Measurements from ENCODE around the gene TFE3.

TFE3 gene

DNA sequence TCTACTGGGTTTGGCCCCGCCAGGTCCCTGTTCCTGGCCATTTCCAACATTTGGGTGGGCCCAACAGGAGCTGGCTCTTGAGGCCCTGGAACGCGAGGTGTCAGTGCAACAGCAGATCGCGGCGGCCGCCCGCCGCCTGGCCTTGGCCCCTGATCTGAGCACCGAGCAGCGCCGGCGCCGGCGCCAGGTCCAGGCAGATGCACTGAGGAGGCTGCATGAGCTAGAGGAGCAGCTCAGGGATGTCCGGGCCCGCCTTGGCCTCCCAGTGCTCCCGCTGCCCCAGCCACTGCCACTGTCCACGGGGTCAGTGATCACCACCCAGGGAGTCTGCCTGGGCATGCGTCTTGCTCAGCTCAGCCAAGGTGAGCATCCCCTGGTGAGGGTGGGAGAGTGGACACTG lies 21.1 kb upstream of the TFE3 start:
- Histone ChIP-seq H3K27ac (no peak overlapping the region), H3K4me1 (no peaks in the 10 kb centered on the region), H3K27me3 (no peaks in the 10 kb centered on the region), H3K36me3 (peaks cover 0 to 43% (median 0%) of the 10 kb centered on the region in 3 donors), H3K4me3 (no peak overlapping the region), H3K9me3 (no peaks in the 10 kb centered on the region)
- intact Hi-C loops (cut with DNase I; ENCODE audit: low total_unique reads): no loop called here
- TF ChIP-seq, protein P1, sequence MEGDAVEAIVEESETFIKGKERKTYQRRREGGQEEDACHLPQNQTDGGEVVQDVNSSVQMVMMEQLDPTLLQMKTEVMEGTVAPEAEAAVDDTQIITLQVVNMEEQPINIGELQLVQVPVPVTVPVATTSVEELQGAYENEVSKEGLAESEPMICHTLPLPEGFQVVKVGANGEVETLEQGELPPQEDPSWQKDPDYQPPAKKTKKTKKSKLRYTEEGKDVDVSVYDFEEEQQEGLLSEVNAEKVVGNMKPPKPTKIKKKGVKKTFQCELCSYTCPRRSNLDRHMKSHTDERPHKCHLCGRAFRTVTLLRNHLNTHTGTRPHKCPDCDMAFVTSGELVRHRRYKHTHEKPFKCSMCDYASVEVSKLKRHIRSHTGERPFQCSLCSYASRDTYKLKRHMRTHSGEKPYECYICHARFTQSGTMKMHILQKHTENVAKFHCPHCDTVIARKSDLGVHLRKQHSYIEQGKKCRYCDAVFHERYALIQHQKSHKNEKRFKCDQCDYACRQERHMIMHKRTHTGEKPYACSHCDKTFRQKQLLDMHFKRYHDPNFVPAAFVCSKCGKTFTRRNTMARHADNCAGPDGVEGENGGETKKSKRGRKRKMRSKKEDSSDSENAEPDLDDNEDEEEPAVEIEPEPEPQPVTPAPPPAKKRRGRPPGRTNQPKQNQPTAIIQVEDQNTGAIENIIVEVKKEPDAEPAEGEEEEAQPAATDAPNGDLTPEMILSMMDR (IDR thresholded peaks at IDR 0.05): no peak
- no peak for DNase-seq

DNA sequence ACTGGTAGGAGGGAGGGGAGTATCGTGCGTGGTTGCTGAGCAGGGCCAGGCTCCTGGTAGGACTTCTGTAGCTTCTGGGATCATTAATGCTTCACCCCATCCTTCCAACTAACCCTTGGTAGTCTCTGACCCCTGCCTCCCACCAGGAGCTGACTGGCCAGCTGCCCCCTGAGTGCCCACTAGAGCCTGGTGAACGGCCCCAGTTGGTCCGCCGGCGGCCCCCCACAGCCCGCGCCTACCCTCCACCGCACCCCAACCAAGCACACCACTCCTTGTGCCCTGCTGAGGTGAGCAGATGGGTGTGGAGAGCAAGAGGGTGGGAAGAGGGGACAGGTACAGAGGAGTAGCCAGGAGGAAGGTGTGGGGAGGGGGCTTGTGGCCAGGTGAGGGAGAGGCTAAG lies 20.6 kb upstream of the TFE3 start:
- Histone ChIP-seq H3K4me1 (no peaks in the 10 kb centered on the region), H3K27me3 (no peaks in the 10 kb centered on the region), H3K27ac (no peak overlapping the region), H3K9me3 (no peaks in the 10 kb centered on the region), H3K4me3 (no peak overlapping the region), H3K36me3 (peaks cover 0 to 43% (median 0%) of the 10 kb centered on the region in 3 donors)
- DNase-seq: no peak
- intact Hi-C loops (cut with DNase I; ENCODE audit: low total_unique reads): no loop called here
- TF ChIP-seq, protein P1 (IDR thresholded peaks at IDR 0.05): no peak

DNA sequence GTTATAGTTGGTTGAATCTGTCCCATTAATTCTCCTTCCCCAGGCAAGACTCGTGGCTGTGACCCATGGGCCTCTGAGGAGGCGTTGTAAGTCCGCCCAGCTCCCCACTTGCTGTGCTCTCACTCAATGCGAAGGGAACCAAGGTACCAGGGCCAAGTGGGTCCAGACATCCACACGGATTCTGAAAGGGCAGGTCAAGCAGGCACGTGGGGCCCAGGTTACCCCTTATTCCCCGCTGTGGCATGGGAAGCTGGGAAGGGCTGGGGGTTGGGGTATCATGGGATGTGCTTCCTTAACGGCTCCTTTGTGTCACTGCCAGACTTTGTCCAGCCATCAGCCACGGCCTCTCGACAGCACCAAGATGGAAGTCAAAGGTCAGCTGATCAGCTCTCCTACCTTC lies 18.8 kb upstream of the TFE3 start:
- no peak overlapping the region for H3K4me3 ChIP-seq
- H3K36me3 ChIP-seq: peaks cover 0 to 36% (median 0%) of the 10 kb centered on the region in 3 donors
- peaks cover 0 to 7% (median 0%) of the 10 kb centered on the region in 4 donors for H3K4me1 ChIP-seq
- no peaks in the 10 kb centered on the region for H3K27me3 ChIP-seq
- TF ChIP-seq, protein P1 (IDR thresholded peaks at IDR 0.05): no peak
- no peak for DNase-seq
- no peaks in the 10 kb centered on the region for H3K9me3 ChIP-seq
- H3K27ac ChIP-seq: no peak overlapping the region
- intact Hi-C loops (cut with DNase I; ENCODE audit: low total_unique reads): no loop called here

DNA sequence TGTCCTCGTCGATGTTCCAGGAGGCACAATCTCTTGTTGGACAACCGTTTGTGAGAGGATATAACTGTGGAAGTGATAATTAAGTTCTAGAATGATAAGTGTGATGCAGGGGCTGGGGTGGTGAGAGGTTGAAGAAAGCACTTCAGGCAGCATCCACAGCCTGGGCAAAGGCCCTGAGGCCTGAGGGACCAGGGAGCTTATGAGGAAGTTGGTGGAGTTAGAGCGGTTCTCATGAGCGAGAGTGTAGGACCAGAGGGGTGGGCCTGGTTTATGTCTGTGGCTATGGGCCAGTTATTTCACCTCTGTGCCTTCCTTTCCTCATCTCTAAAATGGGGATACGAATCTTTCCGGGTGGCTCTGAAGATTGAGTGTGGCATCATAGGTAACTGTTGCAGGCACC lies 18.3 kb upstream of the TFE3 start:
- no peaks in the 10 kb centered on the region for H3K27me3 ChIP-seq
- no peaks in the 10 kb centered on the region for H3K9me3 ChIP-seq
- peaks cover 0 to 7% (median 0%) of the 10 kb centered on the region in 4 donors for H3K4me1 ChIP-seq
- TF ChIP-seq, protein P1 (IDR thresholded peaks at IDR 0.05): no peak
- no peak for DNase-seq
- H3K27ac ChIP-seq: no peak overlapping the region
- intact Hi-C loops (cut with DNase I; ENCODE audit: low total_unique reads): no loop called here
- no peak overlapping the region for H3K4me3 ChIP-seq
- H3K36me3 ChIP-seq: peaks cover 0 to 36% (median 0%) of the 10 kb centered on the region in 3 donors

DNA sequence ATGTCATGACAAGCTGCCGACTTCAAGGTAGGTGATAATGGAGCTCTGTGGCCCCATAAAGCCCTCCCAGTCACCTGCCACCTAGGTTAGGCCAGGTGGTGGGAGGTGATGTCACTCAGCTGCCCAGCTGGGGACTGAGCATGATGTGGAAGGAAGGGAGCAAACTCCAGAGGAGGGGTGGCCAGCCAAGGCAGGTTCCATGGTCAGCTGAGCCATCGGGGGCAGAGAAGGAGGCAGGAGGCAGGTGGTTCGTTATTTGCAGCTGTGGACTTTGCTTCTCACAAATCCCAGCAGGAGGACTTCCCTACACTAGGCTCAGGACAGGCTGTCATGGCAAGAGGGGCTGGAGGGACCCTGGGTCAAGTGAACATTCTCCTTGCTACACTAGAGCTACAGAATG lies 17.8 kb upstream of the TFE3 start:
- Histone ChIP-seq H3K27ac (no peak overlapping the region), H3K4me3 (no peak overlapping the region), H3K27me3 (no peaks in the 10 kb centered on the region), H3K4me1 (peaks cover 0 to 7% (median 0%) of the 10 kb centered on the region in 4 donors), H3K9me3 (no peaks in the 10 kb centered on the region), H3K36me3 (peaks cover 0 to 34% (median 0%) of the 10 kb centered on the region in 3 donors)
- intact Hi-C loops (cut with DNase I; ENCODE audit: low total_unique reads): no loop called here
- no peak for DNase-seq
- TF ChIP-seq, protein P1 (IDR thresholded peaks at IDR 0.05): no peak

DNA sequence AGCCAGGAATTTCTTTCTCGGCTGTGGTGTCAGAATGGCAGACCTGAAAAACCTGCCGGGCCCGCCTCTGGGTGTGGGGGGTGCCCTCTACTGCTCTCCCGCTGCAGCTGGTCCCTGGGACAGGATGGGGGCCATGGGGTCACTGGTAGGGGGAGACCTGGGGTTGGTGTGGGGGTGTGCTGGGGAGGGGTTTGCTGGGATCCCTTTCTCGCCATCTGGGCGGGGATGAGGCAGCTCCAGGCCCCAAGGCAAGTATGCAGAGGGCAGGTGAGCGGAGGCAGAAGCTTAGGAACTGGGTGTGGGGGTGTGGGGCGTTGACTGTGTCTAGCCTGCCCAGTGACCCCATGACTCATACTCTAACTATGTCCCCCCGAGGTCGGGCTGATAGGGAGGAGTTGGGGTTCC lies 16.5 kb upstream of the TFE3 start:
- Histone ChIP-seq H3K4me3 (no peak overlapping the region), H3K4me1 (peaks cover 0 to 7% (median 0%) of the 10 kb centered on the region in 4 donors), H3K9me3 (no peaks in the 10 kb centered on the region), H3K27ac (no peak overlapping the region), H3K27me3 (no peaks in the 10 kb centered on the region), H3K36me3 (peaks cover 0 to 21% (median 0%) of the 10 kb centered on the region in 3 donors)
- intact Hi-C loops (cut with DNase I; ENCODE audit: low total_unique reads): no loop called here
- TF ChIP-seq, protein P1 (IDR thresholded peaks at IDR 0.05): no peak
- no peak for DNase-seq

All from tibial artery (tissue), 4 donors.